Hematopoietic multipotent progenitor cell treated with erythropoietin and hydrocortisone succinate and interleukin-3 and kit ligand, for 8 days (in vitro differentiated cells): ENCODE results near the gene SMAD9.

Experiments used
- DNase-seq: peaks from one replicate; pipeline ENCODE4 v3.0.0-alpha.2; 2015

Gene SMAD9

GRCh38 chr13:36814465-36814864, 105.6 kb downstream of the SMAD9 start:
- peak; percentile 92 for DNase-seq

- DNase-seq: peak; percentile 63
These were observed 106.8 kb downstream of the SMAD9 start for GRCh38 chr13:36813225-36813624.

GRCh38 chr13:36807616-36808015, 112.4 kb downstream of the SMAD9 start:
- DNase-seq: no peak

- no peak for DNase-seq
These were observed 113.9 kb downstream of the SMAD9 start for GRCh38 chr13:36806102-36806501.

- DNase-seq: no peak
These were observed 115.5 kb downstream of the SMAD9 start for GRCh38 chr13:36804588-36804987.

- no peak for DNase-seq
These were observed 119.0 kb downstream of the SMAD9 start for GRCh38 chr13:36801035-36801434.

GRCh38 chr13:36796052-36796451, 124.0 kb downstream of the SMAD9 start:
- DNase-seq: no peak

GRCh38 chr13:36795463-36795862, 124.6 kb downstream of the SMAD9 start:
- no peak for DNase-seq
